Measurements from ENCODE around the gene PCMTD2. TPM values are rescaled to one million over a fixed set of nuclear protein-coding genes. Genes with fewer than 3 reads are reported as not detected.
A peak's percentile ranks its signal among the peaks of the same experiment; 100 is the strongest.

Gene PCMTD2
- total and polyA plus RNA-seq, 2 experiments from 2014 or later = 33.8 to 76.1 TPM

- Histone ChIP-seq H3K9me2 (ENCODE audit: insufficient read depth) (no peaks in the 10 kb centered on the region), H4K20me1 (replicated peaks; ENCODE audit: insufficient read depth) (no peaks in the 10 kb centered on the region), H3K4me2 (no peak overlapping the region), H3K4me3 (no peak overlapping the region), H3K4me1 (ENCODE audit: insufficient read depth) (no peaks in the 10 kb centered on the region), H2AFZ (0 out of 2 replicates have a peak overlapping the region, but pooled peaks have one; percentile 18), H3K27ac (ENCODE audit: low read depth) (no peak overlapping the region), H3K79me2 (replicated peaks; ENCODE audit: insufficient read depth) (no peaks in the 10 kb centered on the region), H3F3A (replicated peaks; ENCODE audit: low read depth) (no peaks in the 10 kb centered on the region), H3K36me3 (ENCODE audit: insufficient read depth) (no peaks in the 10 kb centered on the region), H3K27me3 (ENCODE audit: insufficient read depth) (no peaks in the 10 kb centered on the region)
- peaks cover 11% of the 10 kb centered on the region for H3K27me3 Mint-ChIP-seq (ENCODE audit: insufficient read depth, low read depth, poor library complexity)
- H3K4me3 Mint-ChIP-seq = no peak overlapping the region
- no peaks in the 10 kb centered on the region for H3K36me3 Mint-ChIP-seq (ENCODE audit: low read depth)
- peak; percentile 46 for ATAC-seq
- no peak overlapping the region for H3K27ac Mint-ChIP-seq
- DNase-seq (ENCODE audit: low spot score) = no peak
- no peaks in the 10 kb centered on the region for H3K4me1 Mint-ChIP-seq
- TF ChIP-seq, protein P1, sequence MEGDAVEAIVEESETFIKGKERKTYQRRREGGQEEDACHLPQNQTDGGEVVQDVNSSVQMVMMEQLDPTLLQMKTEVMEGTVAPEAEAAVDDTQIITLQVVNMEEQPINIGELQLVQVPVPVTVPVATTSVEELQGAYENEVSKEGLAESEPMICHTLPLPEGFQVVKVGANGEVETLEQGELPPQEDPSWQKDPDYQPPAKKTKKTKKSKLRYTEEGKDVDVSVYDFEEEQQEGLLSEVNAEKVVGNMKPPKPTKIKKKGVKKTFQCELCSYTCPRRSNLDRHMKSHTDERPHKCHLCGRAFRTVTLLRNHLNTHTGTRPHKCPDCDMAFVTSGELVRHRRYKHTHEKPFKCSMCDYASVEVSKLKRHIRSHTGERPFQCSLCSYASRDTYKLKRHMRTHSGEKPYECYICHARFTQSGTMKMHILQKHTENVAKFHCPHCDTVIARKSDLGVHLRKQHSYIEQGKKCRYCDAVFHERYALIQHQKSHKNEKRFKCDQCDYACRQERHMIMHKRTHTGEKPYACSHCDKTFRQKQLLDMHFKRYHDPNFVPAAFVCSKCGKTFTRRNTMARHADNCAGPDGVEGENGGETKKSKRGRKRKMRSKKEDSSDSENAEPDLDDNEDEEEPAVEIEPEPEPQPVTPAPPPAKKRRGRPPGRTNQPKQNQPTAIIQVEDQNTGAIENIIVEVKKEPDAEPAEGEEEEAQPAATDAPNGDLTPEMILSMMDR (conservative IDR thresholded peaks at IDR 0.05; ENCODE audit: low read depth in 2 of 2) = peak in 1 of 2 experiments; percentile 14; a peak in 1 of 4 replicates
- TF ChIP-seq STAT1 (IDR thresholded peaks at IDR 0.05; ENCODE audit: unreplicated experiment) = no peak
- TF ChIP-seq EZH2 (IDR thresholded peaks at IDR 0.05; ENCODE audit: low read depth, unreplicated experiment) = no peak
- H3K9me3 Mint-ChIP-seq = no peaks in the 10 kb centered on the region
Observed at GRCh38 chr20:64247970-64248841, 7.3 kb upstream of the PCMTD2 start.

DNA sequence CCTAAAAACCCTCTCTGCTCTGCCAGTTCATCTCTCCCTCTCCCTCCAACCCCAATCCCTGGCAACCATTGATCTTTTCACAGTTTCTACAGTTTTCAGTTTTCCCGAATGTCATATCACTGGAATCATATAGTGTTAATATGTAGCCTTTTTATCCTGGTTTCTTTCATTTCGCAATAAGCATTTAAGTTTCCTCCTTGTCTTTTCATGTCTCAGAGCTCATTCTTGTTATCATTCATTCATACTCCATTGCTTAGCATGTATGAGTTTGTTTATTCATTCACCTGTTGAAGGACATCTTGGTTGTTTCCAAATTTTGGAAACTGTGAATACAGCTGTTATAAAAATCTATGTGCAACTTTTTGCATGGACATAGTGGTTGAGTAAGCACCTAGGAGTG is 5.5 kb upstream of the PCMTD2 start:
- H3K4me2 ChIP-seq = no peak overlapping the region
- no peak overlapping the region for H3K4me3 ChIP-seq
- ATAC-seq (no peak), DNase-seq (ENCODE audit: low spot score) (no peak)
- no peak overlapping the region for H3K4me3 Mint-ChIP-seq
- no peaks in the 10 kb centered on the region for H4K20me1 ChIP-seq (replicated peaks; ENCODE audit: insufficient read depth)
- H3K36me3 Mint-ChIP-seq (ENCODE audit: low read depth) = no peaks in the 10 kb centered on the region; the same call in 2 of the 3 replicates
- H3K9me3 Mint-ChIP-seq = no peaks in the 10 kb centered on the region
- H3K36me3 ChIP-seq (ENCODE audit: insufficient read depth) = no peaks in the 10 kb centered on the region
- no peaks in the 10 kb centered on the region for H3F3A ChIP-seq (replicated peaks; ENCODE audit: low read depth)
- no peak overlapping the region for H3K27ac ChIP-seq (ENCODE audit: low read depth)
- H3K4me1 ChIP-seq (ENCODE audit: insufficient read depth) = peaks cover 6% of the 10 kb centered on the region
- peaks cover 15% of the 10 kb centered on the region for H3K27me3 Mint-ChIP-seq (ENCODE audit: insufficient read depth, low read depth, poor library complexity)
- H3K27ac Mint-ChIP-seq = no peak overlapping the region
- H3K79me2 ChIP-seq (replicated peaks; ENCODE audit: insufficient read depth) = no peaks in the 10 kb centered on the region
- H2AFZ ChIP-seq = no peak overlapping the region
- H3K4me1 Mint-ChIP-seq = peaks cover 4% of the 10 kb centered on the region; the same call in 2 of the 3 replicates
- H3K27me3 ChIP-seq (ENCODE audit: insufficient read depth) = no peaks in the 10 kb centered on the region
- no peaks in the 10 kb centered on the region for H3K9me2 ChIP-seq (ENCODE audit: insufficient read depth)
- TF ChIP-seq ZNF114 (CRISPR knock-in tag; IDR thresholded peaks at IDR 0.05) = no peak
- TF ChIP-seq JUNB (IDR thresholded peaks at IDR 0.05; ENCODE audit: unreplicated experiment) = no peak
- no peak for TF ChIP-seq CREB1 (CRISPR knock-in tag; IDR thresholded peaks at IDR 0.05; ENCODE audit: low read depth)
- TF ChIP-seq NANOG (IDR thresholded peaks at IDR 0.05; ENCODE audit: borderline replicate concordance) = no peak
- TF ChIP-seq, protein P2, sequence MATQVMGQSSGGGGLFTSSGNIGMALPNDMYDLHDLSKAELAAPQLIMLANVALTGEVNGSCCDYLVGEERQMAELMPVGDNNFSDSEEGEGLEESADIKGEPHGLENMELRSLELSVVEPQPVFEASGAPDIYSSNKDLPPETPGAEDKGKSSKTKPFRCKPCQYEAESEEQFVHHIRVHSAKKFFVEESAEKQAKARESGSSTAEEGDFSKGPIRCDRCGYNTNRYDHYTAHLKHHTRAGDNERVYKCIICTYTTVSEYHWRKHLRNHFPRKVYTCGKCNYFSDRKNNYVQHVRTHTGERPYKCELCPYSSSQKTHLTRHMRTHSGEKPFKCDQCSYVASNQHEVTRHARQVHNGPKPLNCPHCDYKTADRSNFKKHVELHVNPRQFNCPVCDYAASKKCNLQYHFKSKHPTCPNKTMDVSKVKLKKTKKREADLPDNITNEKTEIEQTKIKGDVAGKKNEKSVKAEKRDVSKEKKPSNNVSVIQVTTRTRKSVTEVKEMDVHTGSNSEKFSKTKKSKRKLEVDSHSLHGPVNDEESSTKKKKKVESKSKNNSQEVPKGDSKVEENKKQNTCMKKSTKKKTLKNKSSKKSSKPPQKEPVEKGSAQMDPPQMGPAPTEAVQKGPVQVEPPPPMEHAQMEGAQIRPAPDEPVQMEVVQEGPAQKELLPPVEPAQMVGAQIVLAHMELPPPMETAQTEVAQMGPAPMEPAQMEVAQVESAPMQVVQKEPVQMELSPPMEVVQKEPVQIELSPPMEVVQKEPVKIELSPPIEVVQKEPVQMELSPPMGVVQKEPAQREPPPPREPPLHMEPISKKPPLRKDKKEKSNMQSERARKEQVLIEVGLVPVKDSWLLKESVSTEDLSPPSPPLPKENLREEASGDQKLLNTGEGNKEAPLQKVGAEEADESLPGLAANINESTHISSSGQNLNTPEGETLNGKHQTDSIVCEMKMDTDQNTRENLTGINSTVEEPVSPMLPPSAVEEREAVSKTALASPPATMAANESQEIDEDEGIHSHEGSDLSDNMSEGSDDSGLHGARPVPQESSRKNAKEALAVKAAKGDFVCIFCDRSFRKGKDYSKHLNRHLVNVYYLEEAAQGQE (IDR thresholded peaks at IDR 0.05; ENCODE audit: unreplicated experiment) = no peak
- TF ChIP-seq ZNF331 (CRISPR knock-in tag; IDR thresholded peaks at IDR 0.05; ENCODE audit: low read depth) = no peak
